B cell (primary cell): ENCODE measurements around the gene VN1R5. TPM values are rescaled to one million over a fixed set of nuclear protein-coding genes. Genes with fewer than 3 reads are reported as not detected.

ENCODE experiments used
- ATAC-seq: fragments of 200-7000 bp; cut with Tn5 transposase; one replicate; pipeline ENCODE4 v1.10.0; 2021; ENCODE audit warnings: low read depth, mild to moderate bottlenecking, moderate number of reproducible peaks, moderate library complexity
- CTCF ChIA-PET: fragments of 350-600 bp; sonication (Branson Sonifier 250); formaldehyde crosslinking; loops from one replicate; lab custom pipeline; 2021; ENCODE audit warnings: antibody characterized with exemption, inconsistent platforms; lab: Charles Lee
- POLR2A ChIA-PET: fragments of 350-600 bp; sonication (Branson Sonifier 250); formaldehyde crosslinking; loops from one replicate; lab custom pipeline; 2021; ENCODE audit warnings: antibody characterized with exemption; lab: Charles Lee
- DNase-seq: peaks from one replicate; pipeline ENCODE4 v3.0.0; 2013
- H2AFZ ChIP-seq: 2 replicates; pipeline ENCODE4 v1.6.1; 2012; ENCODE audit warnings: mild to moderate bottlenecking, low read depth, low read length; ENCODE audit not compliant: insufficient read depth, poor library complexity, severe bottlenecking
- H3K27ac ChIP-seq, 2 donors: 1 replicate in 1 of 2; 2 replicates in 1 of 2; pipeline ENCODE4 v1.5.1; 2012 to 2013; ENCODE audit warnings: low read length in 2 of 2, mild to moderate bottlenecking in 2 of 2, moderate library complexity in 1 of 2
- H3K27me3 ChIP-seq, 4 experiments: fragments of 200-600 bp in 1 of 4; sonication (generic) in 1 of 4; replicated peaks in 1 of 4; 1 replicate in 2 of 4; 2 replicates in 2 of 4; pipeline versions ENCODE4 v1.6.1 to v1.7.0; 2013 to 2016; ENCODE audit warnings: low read length in 3 of 4, mild to moderate bottlenecking in 2 of 4, mixed read lengths in 1 of 4, moderate library complexity in 1 of 4; ENCODE audit not compliant: insufficient read depth in 4 of 4, control insufficient read depth in 3 of 4; ENCODE audit errors: control extremely low read depth in 1 of 4
- H3K36me3 ChIP-seq, 2 experiments: replicated peaks in 1 of 2; 1 replicate in 1 of 2; 2 replicates in 1 of 2; pipeline versions ENCODE4 v1.6.1 to v1.7.1; 2013; ENCODE audit warnings: low read length in 1 of 2; ENCODE audit not compliant: insufficient read depth in 2 of 2, control insufficient read depth in 1 of 2; ENCODE audit errors: control extremely low read depth in 1 of 2, extremely low read depth in 1 of 2
- H3K4me1 ChIP-seq, 2 donors: fragments of 200-600 bp in 1 of 2; sonication (generic) in 1 of 2; 1 replicate in 1 of 2; 2 replicates in 1 of 2; pipeline versions ENCODE4 v1.5.1 to v1.6.1; 2013 to 2017; ENCODE audit warnings: low read length in 2 of 2; ENCODE audit not compliant: control insufficient read depth in 2 of 2, insufficient read depth in 2 of 2
- H3K4me2 ChIP-seq: replicated peaks from 2 replicates; pipeline ENCODE3; 2012; ENCODE audit warnings: mild to moderate bottlenecking, low read depth, low read length; ENCODE audit not compliant: poor library complexity, severe bottlenecking
- H3K4me3 ChIP-seq, 5 experiments: fragments of 200-600 bp in 1 of 5; sonication (generic) in 1 of 5; 1 replicate in 3 of 5; 2 replicates in 2 of 5; pipeline versions ENCODE4 v1.5.1 to v1.7.0; 2011 to 2016; ENCODE audit warnings: low read length in 4 of 5, mild to moderate bottlenecking in 4 of 5, low read depth in 2 of 5, control low read depth in 1 of 5, moderate library complexity in 1 of 5; ENCODE audit not compliant: insufficient read depth in 1 of 5; ENCODE audit errors: control extremely low read depth in 1 of 5, extremely low read depth in 1 of 5
- H3K79me2 ChIP-seq: fragments of 200-600 bp; sonication (generic); one replicate; pipeline ENCODE4 v1.6.0; 2016; ENCODE audit warnings: low read length; ENCODE audit not compliant: control insufficient read depth, insufficient read depth
- H3K9ac ChIP-seq: fragments of 200-600 bp; sonication (generic); 2 replicates; pipeline ENCODE4 v1.6.1; 2017; ENCODE audit warnings: mild to moderate bottlenecking, low read length, moderate library complexity
- H3K9me3 ChIP-seq, 3 donors: one replicate each; pipeline versions ENCODE4 v1.6.1 to v1.7.1; 2013; ENCODE audit warnings: low read length in 2 of 3; ENCODE audit not compliant: control insufficient read depth in 2 of 3, insufficient read depth in 1 of 3; ENCODE audit errors: control extremely low read depth in 1 of 3
- H4K20me1 ChIP-seq: 2 replicates; pipeline ENCODE4 v1.6.0; 2012; ENCODE audit warnings: mild to moderate bottlenecking, low read length; ENCODE audit not compliant: insufficient read depth, control insufficient read depth, poor library complexity, severe bottlenecking
- H3K27ac Mint-ChIP-seq: one replicate; pipeline ENCODE4 v1.8.0; 2021; ENCODE audit warnings: mixed read lengths
- H3K27me3 Mint-ChIP-seq: one replicate; pipeline ENCODE4 v1.8.0; 2021; ENCODE audit warnings: mixed read lengths
- H3K4me1 Mint-ChIP-seq: one replicate; pipeline ENCODE4 v1.8.0; 2021; ENCODE audit warnings: mixed read lengths
- H3K4me3 Mint-ChIP-seq: one replicate; pipeline ENCODE4 v1.8.0; 2021; ENCODE audit warnings: mixed read lengths
- H3K9me3 Mint-ChIP-seq: one replicate; pipeline ENCODE4 v1.8.0; 2022; ENCODE audit warnings: mixed read lengths; ENCODE audit not compliant: insufficient read depth
- CTCF ChIP-seq: fragments of 200-600 bp; IDR thresholded peaks from one replicate; pipeline ENCODE4 v1.8.0; 2022; ENCODE audit warnings: antibody characterized with exemption, mild to moderate bottlenecking
- EZH2 ChIP-seq: IDR thresholded peaks from 2 replicates; pipeline ENCODE4 v1.6.1; 2012; ENCODE audit warnings: borderline replicate concordance, low read depth, mild to moderate bottlenecking, moderate library complexity, low read length; ENCODE audit not compliant: insufficient read depth, poor library complexity, severe bottlenecking
- WGBS: methylation state at CpG from one replicate; pipeline ENCODE4 v1.1.5; 2013; ENCODE audit warnings: missing lambda C conversion rate; ENCODE audit not compliant: insufficient coverage; 5-methylcytosine and 5-hydroxymethylcytosine counted together
- intact Hi-C: fragments of 100-400 bp; cut with micrococcal nuclease; formaldehyde crosslinking; loops from one replicate; pipeline ENCODE4 v1.10.0; 2022
- polyA plus RNA-seq: library from polyadenylated mRNA; depleted of rRNA; stranded (reverse); fragments of >200 nt; gene quantifications from 2 replicates; pipeline ENCODE4 v1.2.3, GENCODE V29; 2012
- total RNA-seq, 2 donors: library from RNA; stranded (reverse); fragments of 120-200 nt in 1 of 2; gene quantifications; 1 replicate in 1 of 2; 2 replicates in 1 of 2; pipeline versions ENCODE4 v1.2.3 to v1.2.4, GENCODE V29; 2013 to 2022

Gene VN1R5
- total and polyA plus RNA-seq, 2 donors (not counting 1 experiment from before 2014, with no cell fraction given): not detected

GRCh38 chr1:247274605-247275256, 18.9 kb downstream of the VN1R5 start:
- Histone ChIP-seq H3K4me1 (no peaks in the 10 kb centered on the region), H3K27me3 (no peaks in the 10 kb centered on the region), H3K36me3 (no peaks in the 10 kb centered on the region), H3K9me3 (peaks cover 0 to 14% (median 0%) of the 10 kb centered on the region in 3 donors), H3K79me2 (no peaks in the 10 kb centered on the region), H3K4me2 (no peak overlapping the region), H3K9ac (no peak overlapping the region), H3K4me3 (no peak overlapping the region), H2AFZ (no peak overlapping the region), H4K20me1 (no peaks in the 10 kb centered on the region), H3K27ac (no peak overlapping the region)
- H3K4me3 Mint-ChIP-seq: no peak overlapping the region
- H3K27ac Mint-ChIP-seq: no peak overlapping the region
- ChIA-PET CTCF (no interaction called here), POLR2A (no interaction called here)
- TF ChIP-seq CTCF (no peak), EZH2 (no peak)
- H3K27me3 Mint-ChIP-seq: no peaks in the 10 kb centered on the region
- DNase-seq: no peak
- ATAC-seq: no peak
- no peaks in the 10 kb centered on the region for H3K4me1 Mint-ChIP-seq
- peaks cover 10% of the 10 kb centered on the region for H3K9me3 Mint-ChIP-seq
- intact Hi-C loops: no loop called here
- WGBS: 100% methylated on average over 3 of the region's 3 CpGs

- no peak for ATAC-seq
- Histone ChIP-seq H2AFZ (no peak overlapping the region), H3K36me3 (no peaks in the 10 kb centered on the region), H3K79me2 (no peaks in the 10 kb centered on the region), H3K27ac (no peak overlapping the region), H3K4me2 (no peak overlapping the region), H3K9ac (no peak overlapping the region), H3K27me3 (no peaks in the 10 kb centered on the region), H3K4me1 (no peaks in the 10 kb centered on the region), H4K20me1 (no peaks in the 10 kb centered on the region), H3K4me3 (no peak overlapping the region), H3K9me3 (peaks cover 0 to 8% (median 0%) of the 10 kb centered on the region in 3 donors)
- no peak for TF ChIP-seq CTCF
- no peak for TF ChIP-seq EZH2
- WGBS: 83% methylated on average over 1 of the region's 2 CpGs
- H3K27ac Mint-ChIP-seq: no peak overlapping the region
- H3K9me3 Mint-ChIP-seq: peaks cover 2% of the 10 kb centered on the region
- DNase-seq: no peak
- CTCF ChIA-PET: no interaction called here
- intact Hi-C loops: no loop called here
- H3K4me3 Mint-ChIP-seq: no peak overlapping the region
- POLR2A ChIA-PET: no interaction called here
- no peaks in the 10 kb centered on the region for H3K27me3 Mint-ChIP-seq
- H3K4me1 Mint-ChIP-seq: no peaks in the 10 kb centered on the region
Measured at GRCh38 chr1:247277191-247277590, 21.3 kb downstream of the VN1R5 start.
